HG03575 (cell line): ENCODE data around the gene CYTH3.
"Not testable (repeated sequence)": the region's sequence is repeated elsewhere in the genome, so short reads cannot be mapped to it uniquely, and the experiment has no call there.

Experiments used
- ATAC-seq: cut with Tn5 transposase; IDR thresholded peaks from one replicate; pipeline ENCODE4 v1.9.1; 2021; ENCODE audit not compliant: unreplicated experiment, insufficient number of reproducible peaks, low FRiP score; ENCODE audit errors: extremely low read depth

Gene CYTH3

DNA sequence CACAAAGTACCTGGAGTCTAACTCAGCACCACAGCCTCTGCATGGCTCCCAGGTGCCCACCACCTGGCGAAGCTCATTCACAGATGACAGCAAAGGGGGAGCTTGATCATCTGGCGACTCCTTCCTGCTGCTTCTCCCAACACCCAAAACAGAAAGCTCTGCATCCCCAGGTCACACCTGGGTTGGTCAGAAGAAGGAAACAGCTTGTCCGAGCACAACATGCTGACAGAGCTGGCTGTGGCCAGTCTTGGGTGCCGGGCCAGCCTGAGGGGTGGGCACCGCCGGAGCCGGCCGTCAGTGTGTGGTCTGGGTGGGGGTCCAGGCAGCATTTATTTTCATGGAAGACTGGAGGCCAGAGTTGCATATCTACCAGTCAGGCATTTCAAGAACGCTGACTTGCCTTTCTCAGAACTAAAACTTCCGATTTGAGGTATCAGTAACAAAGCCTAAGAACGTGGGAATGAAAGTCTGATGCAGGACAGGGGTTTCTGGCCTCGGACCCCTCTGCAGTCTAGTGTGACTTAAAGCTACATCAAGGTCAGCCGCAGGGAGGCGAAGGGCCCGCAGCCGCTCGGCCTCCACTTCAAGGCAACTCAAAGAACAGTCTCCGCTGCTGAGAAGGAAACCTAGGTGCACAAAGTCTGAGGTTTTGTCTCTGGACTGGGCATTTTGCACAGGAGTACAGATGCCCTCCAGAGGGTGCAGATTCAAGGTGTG, 109.6 kb downstream of the CYTH3 start:
- ATAC-seq, result no peak

DNA sequence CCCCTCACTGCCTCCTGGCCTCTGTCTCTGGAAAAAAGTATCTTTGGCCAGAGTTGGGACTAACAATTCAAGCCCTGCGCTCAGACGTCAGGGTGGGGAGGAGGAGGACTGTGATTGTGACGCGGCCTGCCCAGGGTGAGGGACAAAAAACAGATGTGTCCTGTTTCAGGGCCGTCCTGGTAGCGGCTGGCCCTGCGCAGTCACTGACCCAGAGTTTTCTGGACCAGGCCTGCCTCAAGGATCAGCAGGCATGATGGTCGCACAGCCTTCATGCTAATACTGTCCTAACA, 110.1 kb downstream of the CYTH3 start:
- no peak for ATAC-seq

DNA sequence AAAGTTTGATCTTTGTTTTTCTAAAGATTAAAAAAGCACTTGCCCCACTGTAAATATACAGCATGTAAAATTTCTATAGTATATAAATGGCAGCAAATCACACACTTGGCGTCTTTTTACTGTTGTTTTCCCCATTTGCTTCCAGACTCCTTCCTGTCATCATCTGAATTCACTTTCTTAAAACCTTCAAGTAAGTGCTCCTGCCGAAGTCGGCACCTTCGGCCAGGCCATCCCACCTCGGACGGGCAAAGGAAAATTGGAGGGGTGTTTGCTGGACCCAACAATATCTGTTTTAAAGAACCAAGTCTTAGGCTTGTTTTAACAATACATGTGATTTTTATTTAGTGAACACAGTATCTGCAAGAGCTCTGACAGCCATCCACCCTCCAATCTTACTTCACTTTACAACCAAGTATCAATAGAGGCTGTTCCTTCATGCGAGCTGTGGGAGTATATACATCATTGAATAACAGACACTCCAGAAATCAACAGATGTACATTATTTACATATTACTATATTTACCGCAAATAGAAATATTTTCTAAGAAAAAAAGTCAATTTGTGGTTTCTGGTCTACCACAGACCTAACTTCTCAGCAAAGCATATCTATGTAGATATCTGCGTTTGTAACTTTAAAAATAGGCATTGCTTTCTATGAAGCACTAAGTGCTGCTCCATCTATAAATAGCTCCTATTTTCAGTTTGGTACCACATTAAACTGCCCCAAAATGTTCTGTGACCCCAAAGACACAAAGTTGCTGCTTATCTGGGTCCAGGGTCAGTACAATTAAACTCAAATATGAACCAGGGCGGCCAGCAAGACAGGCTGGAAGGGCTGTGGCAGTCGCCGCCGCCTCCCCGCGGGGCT, 110.7 kb downstream of the CYTH3 start:
- ATAC-seq, result no peak

DNA sequence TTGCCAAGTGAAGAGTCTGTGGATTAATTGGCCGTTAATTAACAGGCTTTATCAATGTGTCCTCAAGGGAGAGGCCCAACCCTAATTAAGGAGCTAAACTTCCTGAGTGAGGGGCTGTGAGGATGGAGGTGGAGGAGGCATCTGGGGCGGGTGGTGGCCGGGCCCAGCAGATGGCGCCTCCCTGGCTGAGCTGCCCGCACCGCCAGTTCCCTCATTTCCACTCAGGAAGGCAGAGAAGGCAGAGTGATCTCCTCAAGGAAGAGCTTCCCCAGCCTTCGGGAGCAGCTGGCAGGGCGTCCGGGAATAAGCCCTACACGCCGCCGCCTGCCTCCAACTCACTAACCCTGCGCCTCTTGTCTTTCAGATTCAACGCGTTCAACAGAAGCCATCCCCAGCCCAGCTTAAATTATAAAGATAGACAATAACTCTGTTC, 112.2 kb downstream of the CYTH3 start:
- no peak for ATAC-seq

DNA sequence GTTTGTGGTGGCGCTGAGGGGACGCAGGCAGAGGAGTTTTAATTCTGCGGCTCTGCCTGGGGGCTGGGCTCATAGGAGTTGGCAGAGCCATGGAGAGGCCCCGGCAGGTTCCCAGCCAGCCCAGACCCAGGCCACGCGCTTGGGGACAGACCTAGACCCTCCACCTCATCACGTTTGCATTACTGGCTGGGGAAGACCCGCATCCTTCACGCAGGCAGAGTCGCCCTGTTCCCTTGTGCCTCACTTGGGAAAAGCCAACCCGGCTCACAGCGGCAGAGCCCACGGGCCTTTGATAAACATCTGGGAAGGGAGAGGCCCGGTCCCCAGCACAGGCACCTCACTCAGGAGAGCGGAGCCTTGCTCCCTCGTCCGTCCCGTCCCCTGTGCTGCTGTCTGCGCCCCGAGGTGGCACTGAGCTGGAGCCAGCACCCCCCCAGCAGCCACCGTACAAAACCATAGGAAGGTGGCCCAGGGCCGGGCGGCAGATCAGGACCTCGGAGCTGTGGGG, 112.8 kb downstream of the CYTH3 start:
- no peak for ATAC-seq

DNA sequence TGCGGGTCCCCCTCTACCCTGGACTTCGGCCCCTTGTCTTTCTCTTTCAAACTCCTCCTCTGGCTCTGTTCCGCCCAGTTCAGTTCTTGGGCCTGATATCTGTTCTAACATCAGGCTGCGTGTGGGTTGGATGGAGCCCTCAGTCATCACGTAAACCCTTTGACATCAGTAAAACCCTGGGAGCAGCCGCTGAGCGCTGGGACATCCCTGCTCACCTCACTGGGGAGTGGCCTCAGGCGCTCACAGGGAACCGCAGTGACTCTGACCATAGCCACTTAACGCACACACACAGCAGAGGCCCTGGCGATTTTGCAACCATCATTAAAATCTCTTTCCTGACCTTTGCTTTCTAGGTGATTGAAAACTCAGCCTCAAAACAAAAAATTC, 113.3 kb downstream of the CYTH3 start:
- no peak for ATAC-seq

DNA sequence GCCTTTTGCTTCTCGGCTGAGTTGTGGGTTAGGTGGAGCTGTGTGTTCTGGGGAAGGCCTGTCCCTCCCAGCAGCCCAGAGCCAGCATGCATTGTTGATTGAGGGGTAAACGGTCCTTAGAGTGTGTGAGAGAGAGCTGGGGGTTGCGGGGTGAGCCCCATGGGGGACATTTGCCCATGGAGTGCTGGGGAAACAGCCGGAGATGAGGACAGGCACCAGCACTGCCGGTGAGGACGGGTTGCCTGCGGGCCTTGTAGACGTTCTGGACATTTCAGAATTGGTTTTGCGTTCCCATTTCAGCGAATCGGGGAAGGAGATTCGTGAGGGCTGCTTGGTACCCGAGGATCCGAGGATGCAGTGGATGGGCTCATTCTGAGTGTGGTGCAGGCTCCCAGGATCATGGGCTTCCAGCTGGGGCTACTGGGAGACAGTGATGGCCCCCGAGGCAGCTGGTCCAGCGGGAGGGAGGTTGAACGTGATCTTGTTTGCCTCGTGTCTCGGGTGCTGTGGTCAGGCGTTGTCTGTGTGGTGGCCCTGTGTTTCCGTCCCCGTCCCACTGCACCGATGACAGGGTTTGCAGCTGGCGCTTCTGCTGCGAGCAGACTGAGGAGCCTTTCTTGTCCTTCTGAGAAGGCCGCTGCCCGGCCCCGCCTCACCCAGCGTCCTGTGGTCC, 113.9 kb downstream of the CYTH3 start:
- no peak for ATAC-seq

DNA sequence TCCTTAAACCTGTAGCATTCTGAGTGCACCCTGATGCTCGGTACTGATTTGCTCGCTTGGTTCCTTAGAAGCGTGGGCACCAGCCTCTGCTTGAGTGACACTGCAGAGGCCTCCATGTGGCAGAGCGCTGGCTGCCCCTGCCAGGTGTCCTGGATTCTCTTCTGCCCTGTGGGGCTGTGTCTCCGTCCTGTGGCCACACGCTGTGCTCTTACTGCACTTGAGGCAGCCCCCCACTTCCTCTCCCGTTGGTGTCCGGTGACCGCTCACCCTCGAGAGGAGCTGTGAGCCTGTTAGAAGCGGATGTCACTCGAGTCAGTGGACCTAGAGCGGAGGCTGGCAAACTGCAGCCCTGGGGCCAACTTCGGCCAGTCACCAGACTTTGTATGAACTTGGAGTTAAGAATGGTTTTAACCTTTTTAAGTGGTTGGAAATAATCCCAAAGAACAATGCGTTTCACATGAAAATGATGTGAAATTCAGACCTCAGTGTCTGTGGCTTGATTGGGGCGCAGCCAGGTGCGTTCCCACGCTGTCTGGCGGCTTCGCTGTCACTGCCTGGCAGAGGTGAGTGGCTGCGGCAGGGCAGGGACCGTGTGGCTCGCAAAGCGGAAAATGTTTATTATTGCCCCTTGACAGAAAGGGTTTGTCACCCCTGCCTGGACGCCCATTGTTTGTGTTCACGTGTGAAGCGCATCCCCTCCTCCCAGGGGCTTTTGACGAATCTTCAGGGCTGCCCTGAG, 114.6 kb downstream of the CYTH3 start:
- no peak for ATAC-seq

DNA sequence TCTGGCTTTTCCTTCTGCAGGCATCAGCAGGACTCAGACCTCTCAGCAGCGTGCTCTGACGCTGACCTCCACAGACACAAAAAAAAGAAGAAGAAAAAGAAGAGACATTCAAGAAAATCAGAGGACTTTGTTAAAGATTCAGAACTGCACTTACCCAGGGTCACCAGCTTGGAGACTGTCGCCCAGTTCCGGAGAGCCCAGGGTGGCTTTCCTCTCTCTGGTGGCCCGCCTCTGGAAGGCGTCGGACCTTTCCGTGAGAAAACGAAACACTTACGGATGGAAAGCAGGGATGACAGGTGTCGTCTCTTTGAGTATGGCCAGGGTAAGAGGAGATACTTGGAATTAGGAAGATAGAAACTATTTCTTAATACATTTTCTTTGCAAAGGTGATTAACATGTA, 115.7 kb downstream of the CYTH3 start:
- no peak for ATAC-seq

DNA sequence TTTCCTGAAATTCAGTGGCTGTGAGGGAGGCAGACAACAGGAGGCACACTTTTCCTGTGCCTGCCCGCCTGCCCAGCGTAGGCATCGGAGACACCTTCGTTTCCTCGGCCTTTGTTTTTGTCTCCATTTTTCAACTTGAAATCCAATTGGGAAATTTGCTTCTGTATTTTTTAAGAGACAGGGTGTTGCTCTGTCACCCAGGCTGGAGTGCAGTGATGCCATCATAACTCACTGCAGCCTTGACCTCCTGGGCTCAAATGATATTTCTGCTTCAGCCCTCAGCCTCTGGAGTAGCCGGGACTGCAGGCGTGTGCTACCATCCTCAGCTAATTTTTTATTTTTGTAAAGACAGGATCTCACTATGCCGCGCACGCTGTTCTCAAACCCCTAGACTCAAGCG, 116.8 kb downstream of the CYTH3 start:
- no peak for ATAC-seq

DNA sequence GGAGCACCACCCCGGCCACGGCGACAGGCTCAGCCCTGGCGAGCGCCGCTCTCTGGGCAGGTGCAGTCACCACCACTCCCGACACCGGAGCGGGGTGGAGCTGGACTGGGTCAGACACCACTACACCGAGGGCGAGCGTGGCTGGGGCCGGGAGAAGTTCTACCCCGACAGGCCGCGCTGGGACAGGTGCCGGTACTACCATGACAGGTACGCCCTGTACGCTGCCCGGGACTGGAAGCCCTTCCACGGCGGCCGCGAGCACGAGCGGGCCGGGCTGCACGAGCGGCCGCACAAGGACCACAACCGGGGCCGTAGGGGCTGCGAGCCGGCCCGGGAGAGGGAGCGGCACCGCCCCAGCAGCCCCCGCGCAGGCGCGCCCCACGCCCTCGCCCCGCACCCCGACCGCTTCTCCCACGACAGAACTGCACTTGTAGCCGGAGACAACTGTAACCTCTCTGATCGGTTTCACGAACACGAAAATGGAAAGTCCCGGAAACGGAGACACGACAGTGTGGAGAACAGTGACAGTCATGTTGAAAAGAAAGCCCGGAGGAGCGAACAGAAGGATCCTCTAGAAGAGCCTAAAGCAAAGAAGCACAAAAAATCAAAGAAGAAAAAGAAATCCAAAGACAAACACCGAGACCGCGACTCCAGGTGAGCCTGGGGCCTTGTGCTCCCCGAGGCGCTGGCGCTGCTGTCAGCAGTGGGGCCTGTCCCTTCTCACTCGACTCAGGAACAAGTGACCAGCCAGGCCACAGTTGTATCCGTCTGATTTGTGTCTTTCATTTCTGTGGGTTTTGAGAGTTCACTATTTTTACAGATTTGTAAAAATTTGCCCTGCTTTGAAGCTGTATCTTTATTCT, 117.7 kb downstream of the CYTH3 start:
- ATAC-seq, result no peak

DNA sequence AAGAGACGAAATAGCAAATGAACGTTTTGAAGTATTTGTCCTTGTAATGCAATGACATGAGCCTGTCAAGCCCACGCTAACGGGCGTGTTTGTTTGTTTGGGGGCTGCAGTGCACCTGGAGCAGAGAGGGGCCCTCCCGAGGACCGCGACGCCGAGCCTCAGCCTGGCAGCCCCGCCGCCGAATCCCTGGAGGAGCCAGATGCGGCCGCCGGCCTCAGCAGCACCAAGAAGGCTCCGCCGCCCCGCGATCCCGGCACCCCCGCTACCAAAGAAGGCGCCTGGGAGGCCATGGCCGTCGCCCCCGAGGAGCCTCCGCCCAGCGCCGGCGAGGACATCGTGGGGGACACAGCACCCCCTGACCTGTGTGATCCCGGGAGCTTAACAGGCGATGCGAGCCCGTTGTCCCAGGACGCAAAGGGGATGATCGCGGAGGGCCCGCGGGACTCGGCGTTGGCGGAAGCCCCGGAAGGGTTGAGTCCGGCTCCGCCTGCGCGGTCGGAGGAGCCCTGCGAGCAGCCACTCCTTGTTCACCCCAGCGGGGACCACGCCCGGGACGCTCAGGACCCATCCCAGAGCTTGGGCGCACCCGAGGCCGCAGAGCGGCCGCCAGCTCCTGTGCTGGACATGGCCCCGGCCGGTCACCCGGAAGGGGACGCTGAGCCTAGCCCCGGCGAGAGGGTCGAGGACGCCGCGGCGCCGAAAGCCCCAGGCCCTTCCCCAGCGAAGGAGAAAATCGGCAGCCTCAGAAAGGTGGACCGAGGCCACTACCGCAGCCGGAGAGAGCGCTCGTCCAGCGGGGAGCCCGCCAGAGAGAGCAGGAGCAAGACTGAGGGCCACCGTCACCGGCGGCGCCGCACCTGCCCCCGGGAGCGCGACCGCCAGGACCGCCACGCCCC, 118.5 kb downstream of the CYTH3 start:
- ATAC-seq, result no peak

DNA sequence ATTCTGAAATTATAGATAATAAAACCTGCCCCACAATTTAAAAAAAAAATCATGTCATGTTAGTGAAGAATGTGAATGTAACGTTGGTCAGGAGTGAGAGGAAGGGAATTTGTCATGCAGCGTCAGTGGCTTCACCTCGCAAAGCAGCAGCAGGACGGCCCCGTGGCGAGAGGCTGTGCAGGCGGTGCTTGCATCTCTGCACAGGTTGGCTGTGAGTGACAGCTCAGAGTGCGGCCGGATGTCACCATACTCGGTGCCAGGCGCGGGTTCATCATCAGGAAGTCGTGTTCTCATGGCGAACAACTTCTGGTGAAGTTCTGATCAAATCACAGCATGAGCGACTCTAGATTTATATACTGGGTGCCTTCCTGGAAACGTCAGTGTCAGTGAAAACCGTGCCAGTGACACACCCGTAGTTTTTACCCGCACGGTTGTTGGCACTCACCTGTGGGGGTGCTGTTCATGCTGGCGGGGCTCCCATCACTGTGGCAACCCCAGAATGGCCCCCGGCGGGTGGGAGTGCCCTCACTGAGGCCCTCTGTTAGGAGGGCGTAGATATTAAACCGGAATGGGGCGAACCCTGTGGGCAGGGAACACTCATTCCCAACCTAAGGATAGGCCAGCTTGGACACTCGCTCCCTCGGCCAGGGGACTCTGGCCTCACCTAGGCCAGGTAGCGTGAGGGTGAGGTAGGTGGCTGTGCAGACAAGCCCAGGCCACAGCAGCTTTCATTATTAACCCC, 120.3 kb downstream of the CYTH3 start:
- no peak for ATAC-seq

DNA sequence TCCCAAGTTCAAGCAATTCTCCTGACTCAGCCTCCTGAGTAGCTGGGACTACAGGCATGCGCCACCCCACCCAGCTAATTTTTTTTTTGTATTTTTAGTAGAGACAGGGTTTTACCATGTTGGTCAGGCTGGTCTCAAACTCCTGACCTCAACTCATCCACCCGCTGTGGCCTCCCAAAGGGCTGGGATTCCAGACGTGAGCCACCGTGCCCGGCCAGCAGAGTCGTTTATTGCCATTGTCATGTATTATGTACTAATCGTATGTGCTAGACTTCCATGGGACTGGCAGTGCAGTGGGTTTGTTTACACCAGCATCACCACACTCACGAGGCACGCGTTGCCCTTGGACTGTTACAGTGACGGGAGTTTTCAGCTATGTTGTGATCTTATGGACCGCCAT, 120.9 kb downstream of the CYTH3 start:
- not testable (repeated sequence) for ATAC-seq

DNA sequence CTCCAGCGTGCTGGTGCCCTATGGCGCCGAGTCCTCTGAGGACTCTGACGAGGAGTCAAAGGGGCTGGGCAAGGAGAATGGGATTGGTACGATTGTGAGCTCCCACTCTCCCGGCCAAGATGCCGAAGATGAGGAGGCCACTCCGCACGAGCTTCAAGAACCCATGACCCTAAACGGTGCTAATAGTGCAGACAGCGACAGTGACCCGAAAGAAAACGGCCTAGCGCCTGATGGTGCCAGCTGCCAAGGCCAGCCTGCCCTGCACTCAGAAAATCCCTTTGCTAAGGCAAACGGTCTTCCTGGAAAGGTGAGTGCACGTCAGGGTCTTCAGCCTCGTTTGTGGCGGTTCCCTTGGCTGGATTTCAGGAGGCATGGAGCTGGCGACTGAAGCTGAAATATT, 122.4 kb downstream of the CYTH3 start:
- ATAC-seq, result no peak

DNA sequence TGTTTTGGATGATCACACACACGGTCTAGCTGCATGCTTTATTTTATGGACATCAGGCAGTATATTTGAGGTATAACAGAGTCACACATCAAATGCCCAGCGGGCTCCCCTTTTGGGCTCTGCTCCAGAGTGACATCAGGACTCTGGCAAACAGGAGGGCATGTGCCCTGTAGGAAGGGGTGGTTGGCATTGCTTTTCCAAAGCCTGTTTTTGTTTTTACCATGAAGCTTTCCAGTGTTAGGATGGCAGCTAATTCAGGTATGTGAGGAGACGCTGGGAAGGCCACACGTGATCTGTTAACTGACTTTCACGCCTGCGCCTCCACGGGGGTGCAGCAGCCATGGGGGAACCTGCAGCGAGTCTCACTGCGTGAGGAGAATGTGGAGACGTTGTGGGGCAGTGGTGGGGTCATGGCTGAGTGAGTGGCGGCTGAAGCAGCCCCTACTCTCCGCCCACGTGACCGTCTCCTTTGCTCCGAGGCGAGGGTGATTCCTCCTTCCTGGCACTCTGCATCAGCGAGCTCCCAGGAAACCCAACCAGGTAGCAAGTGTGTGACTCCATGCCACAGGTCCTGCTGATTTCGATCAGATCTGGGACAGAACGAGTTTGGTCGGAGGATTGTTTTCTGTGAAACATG, 123.6 kb downstream of the CYTH3 start:
- ATAC-seq, result no peak
